ENCODE measurements around the gene SUGCT.

- TF ChIP-seq USF1 (IDR thresholded peaks at IDR 0.05) (no peak), TEAD4 (IDR thresholded peaks at IDR 0.05) (no peak), EP300 (IDR thresholded peaks at IDR 0.05; ENCODE audit: borderline replicate concordance) (no peak), CEBPB (IDR thresholded peaks at IDR 0.05) (no peak), TAF1 (IDR thresholded peaks at IDR 0.05; ENCODE audit: low read depth) (no peak)
Observed at GRCh38 chr7:40717242-40717641, 582.4 kb downstream of the SUGCT start.

All from Ishikawa (cell line).